Coronary artery (tissue), 2 donors: Measurements from ENCODE around the gene SMIM12.

Source experiments
- DNase-seq: peaks from one replicate; pipeline ENCODE4 v3.0.0-alpha.2; 2017; ENCODE audit warnings: low spot score
- H3K27ac ChIP-seq, 2 donors: fragments of 200-600 bp; sonication (generic); one replicate each; pipeline ENCODE4 v1.5.1; 2016 to 2019
- H3K4me3 ChIP-seq: fragments of 200-600 bp; sonication (generic); 2 replicates; pipeline ENCODE4 v1.5.1; 2016; ENCODE audit warnings: mild to moderate bottlenecking, moderate library complexity
- TF ChIP-seq, protein P1 (sequence below): fragments of 200-600 bp; sonication (generic); IDR thresholded peaks from one replicate; pipeline ENCODE4 v1.5.1; 2019; ENCODE audit warnings: antibody characterized with exemption

SMIM12 gene, protein sequence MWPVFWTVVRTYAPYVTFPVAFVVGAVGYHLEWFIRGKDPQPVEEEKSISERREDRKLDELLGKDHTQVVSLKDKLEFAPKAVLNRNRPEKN

DNA sequence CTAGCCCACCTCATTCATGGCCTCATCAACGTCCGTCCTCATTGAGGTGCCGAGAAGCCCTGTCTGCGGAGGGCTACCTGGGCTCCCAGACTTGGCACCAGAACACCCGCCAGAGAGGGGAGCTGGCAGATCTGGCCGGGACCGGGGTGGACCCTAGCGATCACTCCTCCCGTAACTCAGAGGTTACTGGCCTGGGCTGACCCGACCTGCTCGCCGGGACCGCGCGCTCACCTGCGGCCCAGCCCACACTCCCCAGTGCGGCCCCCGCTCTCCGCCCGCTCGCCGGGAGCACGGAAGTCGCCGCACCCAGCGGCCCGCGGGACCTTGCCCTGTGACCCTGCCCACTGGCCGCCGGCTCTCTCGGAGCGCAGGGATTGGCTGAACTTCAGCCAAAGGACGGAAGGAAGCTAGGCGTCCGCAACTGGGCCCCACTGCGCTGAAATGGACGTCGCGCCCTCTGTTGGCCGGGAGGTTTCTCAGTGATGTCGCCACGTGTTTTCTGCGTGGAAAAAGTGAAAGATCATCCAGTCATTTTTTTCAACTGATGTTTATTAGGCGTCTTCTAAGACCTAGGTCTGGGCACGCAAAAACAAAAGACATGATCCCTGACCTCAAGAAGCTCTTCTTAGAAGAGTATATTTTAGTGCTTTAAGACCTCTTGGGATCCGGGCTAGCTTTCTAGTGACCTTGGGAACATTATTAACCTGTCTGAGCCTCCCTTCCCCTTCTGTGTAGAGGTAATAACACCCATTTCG lies at the start of gene SMIM12:
SMIM12 (minus strand) TSS at position 304 of the 755 bp plus-strand sequence. CDS start 3,772 bp downstream, outside the sequence.
- peak within 1 kb of the TSS; percentile 88 to 95 for H3K27ac ChIP-seq
- peak within 1 kb of the TSS; percentile 97 for H3K4me3 ChIP-seq
- TF ChIP-seq, protein P1, sequence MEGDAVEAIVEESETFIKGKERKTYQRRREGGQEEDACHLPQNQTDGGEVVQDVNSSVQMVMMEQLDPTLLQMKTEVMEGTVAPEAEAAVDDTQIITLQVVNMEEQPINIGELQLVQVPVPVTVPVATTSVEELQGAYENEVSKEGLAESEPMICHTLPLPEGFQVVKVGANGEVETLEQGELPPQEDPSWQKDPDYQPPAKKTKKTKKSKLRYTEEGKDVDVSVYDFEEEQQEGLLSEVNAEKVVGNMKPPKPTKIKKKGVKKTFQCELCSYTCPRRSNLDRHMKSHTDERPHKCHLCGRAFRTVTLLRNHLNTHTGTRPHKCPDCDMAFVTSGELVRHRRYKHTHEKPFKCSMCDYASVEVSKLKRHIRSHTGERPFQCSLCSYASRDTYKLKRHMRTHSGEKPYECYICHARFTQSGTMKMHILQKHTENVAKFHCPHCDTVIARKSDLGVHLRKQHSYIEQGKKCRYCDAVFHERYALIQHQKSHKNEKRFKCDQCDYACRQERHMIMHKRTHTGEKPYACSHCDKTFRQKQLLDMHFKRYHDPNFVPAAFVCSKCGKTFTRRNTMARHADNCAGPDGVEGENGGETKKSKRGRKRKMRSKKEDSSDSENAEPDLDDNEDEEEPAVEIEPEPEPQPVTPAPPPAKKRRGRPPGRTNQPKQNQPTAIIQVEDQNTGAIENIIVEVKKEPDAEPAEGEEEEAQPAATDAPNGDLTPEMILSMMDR: peak; percentile 68
- DNase-seq: peak; percentile 97

DNA sequence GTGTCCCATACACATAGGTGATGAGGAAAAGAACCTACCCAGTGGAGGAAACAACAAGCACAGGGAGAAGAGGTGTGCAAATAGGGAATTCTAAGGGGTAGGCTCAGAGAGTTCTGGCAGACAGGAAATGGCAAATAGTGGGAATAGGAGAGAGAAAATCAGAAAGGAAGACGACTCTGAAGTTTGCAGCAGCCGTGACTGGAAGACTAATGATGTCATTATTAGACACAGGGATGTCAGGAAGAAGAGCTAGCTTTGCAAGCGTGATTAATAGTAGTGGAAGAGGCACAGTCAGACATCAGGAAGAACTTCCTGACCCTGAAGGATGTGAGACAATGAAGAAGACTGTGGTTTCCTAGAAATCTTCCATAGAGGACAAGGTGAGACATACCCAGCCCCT lies 48.8 kb upstream of the SMIM12 start:
- Histone ChIP-seq H3K4me3 (no peak overlapping the region), H3K27ac (no peak overlapping the region)
- DNase-seq: no peak
- TF ChIP-seq, protein P1: no peak

DNA sequence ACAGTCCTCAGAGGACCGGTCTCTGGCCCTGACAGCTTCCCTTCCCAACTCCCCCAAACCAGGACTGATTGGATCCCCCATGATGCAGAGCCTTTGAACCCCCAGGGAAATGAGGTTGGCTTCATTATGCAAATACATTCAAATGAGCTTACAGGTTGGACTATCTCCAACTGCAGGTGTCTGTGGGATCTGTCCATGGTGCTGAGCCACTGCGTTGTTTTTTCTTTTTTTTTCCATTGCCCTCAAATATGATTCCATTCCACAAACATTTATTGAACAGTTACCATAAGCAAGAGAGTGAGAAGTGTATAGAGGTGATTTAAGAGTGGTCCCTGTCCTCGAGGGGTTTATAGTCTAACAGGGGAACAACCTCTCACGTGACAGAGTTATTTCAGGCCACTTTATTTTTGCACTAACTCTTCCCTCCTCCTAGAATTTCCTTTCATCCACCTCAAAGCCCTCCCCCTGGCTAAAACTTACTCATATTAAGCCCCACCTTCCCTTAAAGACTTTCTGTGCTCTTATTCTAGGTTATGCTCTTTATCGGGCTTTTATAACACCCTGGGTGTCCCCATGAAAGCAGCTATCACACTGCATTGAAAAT lies 48.0 kb upstream of the SMIM12 start:
- TF ChIP-seq, protein P1: no peak
- no peak overlapping the region for H3K27ac ChIP-seq
- no peak overlapping the region for H3K4me3 ChIP-seq
- no peak for DNase-seq

DNA sequence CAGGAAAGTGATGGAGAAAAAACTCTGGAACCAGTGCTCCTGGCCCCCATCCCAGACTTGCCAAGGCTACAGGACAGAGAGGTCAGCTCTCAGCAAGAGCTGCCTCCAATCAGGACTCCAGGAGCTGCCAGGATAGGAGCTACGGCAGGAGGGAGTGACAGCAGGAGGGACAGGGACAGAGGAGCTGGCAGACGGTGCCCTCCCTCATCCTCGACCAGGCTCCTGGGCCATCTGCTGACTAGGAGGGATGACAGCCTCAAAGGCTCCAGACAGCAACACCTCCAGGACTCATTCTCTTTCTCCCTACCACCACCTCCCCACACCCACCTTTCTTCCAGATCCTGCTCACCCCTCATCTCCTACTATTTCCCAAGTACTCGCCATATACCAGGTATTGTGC lies 47.2 kb upstream of the SMIM12 start:
- Histone ChIP-seq H3K27ac (no peak overlapping the region), H3K4me3 (no peak overlapping the region)
- TF ChIP-seq, protein P1: no peak
- DNase-seq: no peak

DNA sequence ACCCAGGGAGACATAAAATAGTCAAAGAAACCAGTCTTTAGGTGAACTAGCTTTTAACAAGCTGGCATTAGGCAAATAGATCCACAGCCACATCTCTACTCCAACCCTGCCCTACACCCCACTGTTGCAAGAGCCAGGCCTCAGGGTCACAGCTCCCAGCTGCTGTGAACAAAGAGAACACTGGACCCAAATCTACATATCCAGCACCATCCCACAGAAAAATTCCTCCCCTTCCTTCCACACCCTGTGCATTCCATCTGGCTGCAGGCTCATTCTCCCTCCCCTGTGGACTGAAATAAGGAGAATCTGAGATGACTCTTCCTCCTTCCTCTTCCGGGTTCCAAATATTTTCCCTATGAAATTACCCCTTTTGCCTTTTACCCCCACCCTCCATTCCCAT lies 46.7 kb upstream of the SMIM12 start:
- TF ChIP-seq, protein P1: no peak

DNA sequence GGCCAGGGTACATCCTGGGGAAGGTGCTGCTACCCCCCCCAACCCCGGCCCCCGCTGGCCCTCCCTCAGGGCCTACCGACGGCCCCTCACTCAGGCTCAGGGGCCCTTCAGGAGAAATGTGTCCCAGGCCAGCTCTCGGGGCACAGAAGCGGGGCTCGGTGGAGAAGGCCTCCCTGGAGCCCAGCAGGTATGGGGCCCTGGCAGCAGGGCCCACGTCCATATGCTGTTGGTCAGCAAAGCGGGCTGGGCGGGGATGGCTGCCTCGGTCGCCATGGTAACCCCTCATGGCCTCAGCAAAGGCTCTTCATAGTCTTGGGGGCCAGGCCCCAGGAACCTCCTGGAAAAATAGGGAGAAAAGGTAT lies 45.5 kb upstream of the SMIM12 start:
- no peak for DNase-seq
- no peak overlapping the region for H3K4me3 ChIP-seq
- TF ChIP-seq, protein P1: no peak
- no peak overlapping the region for H3K27ac ChIP-seq

More for the DNA sequence above, 46.7 kb upstream of the SMIM12 start:
- H3K27ac ChIP-seq: no peak overlapping the region
- no peak for DNase-seq
- H3K4me3 ChIP-seq: no peak overlapping the region
